H54 (cell line): ENCODE data around the gene LNPEP.

Experiments used
- DNase-seq: peaks from one replicate; pipeline ENCODE4 v3.0.0; 2011; ENCODE audit warnings: low spot score, mixed read lengths; ENCODE audit not compliant: insufficient read length
- FAIRE-seq: peaks from 3 replicates; lab custom pipeline; 2011; peaks lifted over from hg19 to GRCh38; lab: Jason Lieb, UNC
- POLR2A ChIP-seq: IDR thresholded peaks from 2 replicates; pipeline ENCODE4 v1.6.1; 2011; ENCODE audit warnings: low read depth, mild to moderate bottlenecking, low read length

Gene LNPEP

DNA sequence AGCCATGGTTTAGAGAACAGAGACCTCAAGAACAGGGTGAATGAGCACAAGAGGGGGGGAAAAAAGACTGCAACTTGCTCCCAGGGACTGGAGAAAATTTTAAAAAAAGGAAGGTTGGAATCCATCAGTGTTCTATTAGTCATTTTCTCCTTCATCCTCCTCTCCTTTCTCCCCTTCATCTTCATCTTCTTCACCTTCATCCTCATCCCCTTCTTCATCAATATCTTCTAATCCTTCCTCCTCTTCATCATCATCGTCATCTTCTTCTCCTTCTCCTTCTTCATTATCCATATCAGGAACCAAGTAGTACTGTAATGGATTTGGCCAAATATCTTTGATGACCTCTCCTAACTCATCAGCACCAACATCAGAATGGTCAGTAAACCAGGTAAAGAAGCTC lies 120.4 kb downstream of the LNPEP start:
- DNase-seq (no peak), FAIRE-seq (no peak)
- no peak for TF ChIP-seq POLR2A

GRCh38 chr5:97062046-97062445 lies 126.2 kb downstream of the LNPEP start:
- DNase-seq (no peak), FAIRE-seq (no peak)
- no peak for TF ChIP-seq POLR2A

DNA sequence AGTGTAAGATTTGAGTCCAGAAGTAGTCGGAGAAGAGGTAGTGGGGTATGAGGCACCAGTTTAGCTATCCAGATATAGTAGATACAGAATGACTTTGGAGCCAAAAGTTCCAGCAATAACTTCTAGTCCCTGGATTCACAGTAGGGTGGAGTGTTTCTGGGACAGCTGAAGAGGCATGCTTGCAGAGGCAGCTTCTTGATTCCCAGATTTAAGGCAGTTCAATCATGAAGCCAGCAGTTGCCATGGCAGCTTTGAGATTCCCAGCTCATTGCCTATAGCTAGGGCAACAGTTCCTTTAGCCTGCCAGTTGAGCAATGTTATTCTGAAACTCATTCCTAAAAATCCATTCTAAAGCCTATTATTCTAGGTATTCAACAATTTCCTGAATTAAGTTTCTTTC lies 127.4 kb downstream of the LNPEP start:
- DNase-seq (no peak), FAIRE-seq (no peak)
- TF ChIP-seq POLR2A = no peak

DNA sequence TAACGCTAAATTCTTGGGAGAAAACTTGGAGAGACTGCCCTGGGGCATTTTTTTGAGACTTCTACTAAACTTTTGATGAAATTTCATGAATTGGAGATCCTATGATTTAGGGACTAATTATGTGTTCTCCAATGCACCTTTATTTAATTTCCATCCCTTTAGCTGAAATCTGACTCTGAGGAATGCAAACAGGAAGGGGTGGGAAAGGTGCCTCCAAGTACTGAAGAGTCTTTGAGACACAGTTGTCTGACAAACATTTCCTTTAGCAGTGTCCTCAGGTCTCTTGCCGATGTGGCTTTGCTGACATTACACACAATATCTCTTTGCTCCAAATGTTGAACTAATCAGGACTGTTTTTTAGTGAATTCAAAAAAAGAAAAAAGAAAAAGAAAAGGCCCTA lies 129.6 kb downstream of the LNPEP start:
- FAIRE-seq (no peak), DNase-seq (no peak)
- TF ChIP-seq POLR2A = no peak

DNA sequence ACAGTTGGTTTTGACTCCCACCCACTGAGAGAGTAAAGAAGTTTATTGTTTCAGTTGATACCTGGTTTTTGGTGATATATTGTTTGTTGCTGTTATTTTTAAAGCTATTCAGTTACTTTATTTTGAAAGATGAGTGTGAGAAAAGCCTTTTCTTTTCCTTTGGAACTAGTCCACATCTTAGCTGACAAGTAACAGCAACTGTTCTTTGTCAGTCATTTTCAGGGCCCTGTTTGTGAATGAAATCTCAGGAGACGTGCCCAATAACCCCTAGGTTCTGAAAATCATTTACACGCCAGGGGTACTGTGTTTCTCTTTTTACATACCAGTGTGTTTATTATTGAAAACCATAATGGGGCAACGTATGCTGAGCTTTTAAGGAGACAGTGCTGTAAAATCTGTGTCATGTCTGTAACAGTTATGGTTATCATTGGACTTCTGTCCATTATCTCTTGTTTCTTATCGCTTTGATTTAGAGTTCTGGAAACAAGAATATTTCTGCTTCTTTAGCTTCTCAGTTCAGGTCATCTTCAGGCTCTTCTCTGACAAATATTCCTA lies 131.5 kb downstream of the LNPEP start:
- no peak for TF ChIP-seq POLR2A
- FAIRE-seq (no peak), DNase-seq (no peak)

DNA sequence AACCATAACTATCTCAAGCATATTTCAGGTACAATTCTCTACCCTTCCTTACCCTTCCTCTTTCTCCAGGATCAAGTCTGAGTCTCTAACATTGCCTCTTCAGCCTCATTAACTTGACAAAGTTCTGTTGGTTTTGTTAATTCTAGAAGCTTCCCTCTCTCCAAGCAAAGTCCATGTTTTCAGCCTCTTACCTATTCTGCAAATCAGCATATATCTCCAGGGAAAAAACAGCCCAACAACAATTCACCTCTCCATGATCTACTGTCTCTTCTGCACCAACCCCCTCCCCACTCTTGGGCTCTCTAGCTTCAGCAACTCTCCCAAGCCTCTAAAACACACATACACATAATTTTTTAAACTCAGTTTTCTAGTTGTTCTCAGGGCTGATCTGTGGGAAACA lies 134.4 kb downstream of the LNPEP start:
- DNase-seq (no peak), FAIRE-seq (no peak)
- TF ChIP-seq POLR2A = no peak

DNA sequence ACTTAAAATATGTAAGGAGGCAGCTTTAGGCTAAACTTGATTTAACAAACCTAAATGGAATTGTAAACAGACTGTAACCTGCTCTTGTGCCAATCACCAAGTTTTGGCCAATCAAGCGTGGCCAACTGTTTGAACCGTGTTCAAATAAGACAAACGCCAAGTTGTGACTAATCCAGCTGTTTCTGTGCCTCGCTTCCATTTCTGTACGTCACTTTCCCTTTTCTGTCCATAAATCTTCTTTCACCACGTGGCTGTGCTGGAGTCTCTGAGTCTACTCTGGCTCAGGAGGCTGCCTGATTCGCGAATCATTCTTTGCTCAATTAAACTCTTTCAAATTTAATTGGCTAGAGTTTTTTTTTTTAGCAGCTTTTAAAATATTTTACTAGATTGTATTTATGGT lies 135.2 kb downstream of the LNPEP start:
- FAIRE-seq = no peak
- no peak for DNase-seq
- TF ChIP-seq POLR2A = no peak

GRCh38 chr5:97071993-97072392 lies 136.1 kb downstream of the LNPEP start:
- FAIRE-seq (no peak), DNase-seq (no peak)
- TF ChIP-seq POLR2A = no peak

GRCh38 chr5:97072696-97073095 lies 136.8 kb downstream of the LNPEP start:
- no peak for DNase-seq
- no peak for FAIRE-seq
- TF ChIP-seq POLR2A = no peak

DNA sequence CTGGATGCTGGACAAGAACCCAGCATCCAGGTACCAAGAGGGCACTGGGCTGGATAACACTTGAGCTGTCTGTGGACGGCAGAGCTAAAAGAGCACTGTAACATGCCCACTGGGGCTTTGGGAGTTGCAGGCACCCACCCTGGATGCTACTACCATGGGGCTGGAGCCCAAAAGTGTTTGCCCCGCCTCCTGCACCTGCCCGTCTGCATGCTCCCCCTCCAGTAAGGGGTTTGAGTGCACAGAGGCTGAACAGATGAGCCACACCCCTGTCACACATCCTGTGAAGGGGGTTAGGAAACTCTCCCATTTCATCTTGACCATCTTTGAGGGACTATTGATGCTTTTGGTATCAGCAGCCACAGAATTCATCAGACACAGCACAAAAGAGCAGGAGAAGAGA lies 137.5 kb downstream of the LNPEP start:
- DNase-seq = no peak
- no peak for FAIRE-seq

DNA sequence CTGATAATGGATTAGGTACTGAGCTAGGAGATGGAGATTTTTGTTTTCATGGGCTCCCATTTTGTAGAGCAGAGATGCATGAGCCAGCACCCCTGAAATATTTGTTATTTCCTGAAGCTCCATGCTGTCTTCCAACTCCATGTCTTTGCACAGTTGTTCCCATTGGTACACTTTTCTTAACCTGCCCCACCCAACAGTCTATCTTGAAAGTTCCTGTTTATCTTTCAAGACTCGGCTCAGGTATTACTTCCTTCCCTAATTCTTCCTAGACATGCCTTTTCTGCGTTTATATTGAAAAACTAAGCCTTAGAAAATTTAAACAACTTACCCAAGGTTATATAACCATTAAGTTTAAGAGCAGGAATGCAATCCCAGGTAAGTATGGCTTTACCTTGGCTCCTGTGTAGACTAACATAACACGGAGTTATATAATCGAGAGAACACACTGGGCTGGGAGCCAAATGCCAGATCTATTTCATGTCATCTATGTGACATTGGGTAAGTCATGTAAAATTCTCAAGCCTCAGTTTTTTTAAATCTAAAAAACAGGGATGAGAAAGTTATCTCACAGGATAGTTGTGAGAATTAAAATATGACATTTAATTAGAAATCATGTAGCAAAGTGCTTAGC lies 139.1 kb downstream of the LNPEP start:
- DNase-seq (no peak), FAIRE-seq (no peak)
- TF ChIP-seq POLR2A = no peak

More for the DNA sequence above, 137.5 kb downstream of the LNPEP start:
- no peak for TF ChIP-seq POLR2A

DNA sequence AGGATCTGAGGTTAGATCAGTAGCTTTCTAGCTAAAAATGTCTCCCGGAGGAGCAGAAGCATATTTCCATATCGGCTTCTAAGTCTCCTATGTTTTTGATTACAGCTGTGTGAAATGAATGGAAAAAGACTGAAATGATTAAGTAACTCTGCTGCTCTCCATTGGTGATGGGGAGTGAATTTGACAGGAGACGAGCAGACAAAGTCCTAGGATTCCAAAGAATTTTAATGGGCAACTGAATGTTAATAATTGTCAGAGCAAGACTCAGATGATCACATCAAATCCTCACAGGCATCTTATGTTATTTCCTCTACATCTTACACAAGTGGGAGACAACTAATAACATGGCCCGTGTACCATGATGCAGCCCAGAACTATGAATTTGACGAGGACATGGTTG lies 139.8 kb downstream of the LNPEP start:
- TF ChIP-seq POLR2A = no peak
- DNase-seq = no peak
- FAIRE-seq = no peak

GRCh38 chr5:97076098-97076497 lies 140.2 kb downstream of the LNPEP start:
- no peak for TF ChIP-seq POLR2A
- FAIRE-seq = no peak
- no peak for DNase-seq

GRCh38 chr5:97077246-97077645 lies 141.4 kb downstream of the LNPEP start:
- FAIRE-seq = no peak
- no peak for TF ChIP-seq POLR2A
- DNase-seq = no peak
